Activated CD4-positive, alpha-beta memory T cell treated with anti-CD3 and anti-CD28 coated beads for 36 hours (primary cell): Measurements from ENCODE around the gene TSPAN15. TPM values are rescaled to one million over a fixed set of nuclear protein-coding genes. Genes with fewer than 3 reads are reported as not detected.

ENCODE experiments used
- CTCF ChIA-PET: fragments of 350-600 bp; sonication (Branson Sonifier 250); formaldehyde crosslinking; loops from one replicate; lab custom pipeline; 2021; ENCODE audit warnings: antibody characterized with exemption, inconsistent platforms; lab: Charles Lee
- POLR2A ChIA-PET: fragments of 350-600 bp; sonication (Branson Sonifier 250); formaldehyde crosslinking; loops from one replicate; lab custom pipeline; 2021; ENCODE audit warnings: antibody characterized with exemption; lab: Charles Lee
- DNase-seq: peaks from one replicate; pipeline ENCODE4 v3.0.0-alpha.2; 2020
- H3K27ac Mint-ChIP-seq: one replicate; pipeline ENCODE4 v1.8.0; 2021; ENCODE audit warnings: mixed read lengths
- H3K27me3 Mint-ChIP-seq: one replicate; pipeline ENCODE4 v1.8.0; 2021; ENCODE audit warnings: mixed read lengths
- H3K36me3 Mint-ChIP-seq: one replicate; pipeline ENCODE4 v1.8.0; 2021; ENCODE audit warnings: mixed read lengths
- H3K4me1 Mint-ChIP-seq: one replicate; pipeline ENCODE4 v1.8.0; 2021; ENCODE audit warnings: low read depth, mixed read lengths
- H3K4me3 Mint-ChIP-seq: one replicate; pipeline ENCODE4 v1.8.0; 2021; ENCODE audit warnings: mild to moderate bottlenecking, mixed read lengths
- H3K9me3 Mint-ChIP-seq: one replicate; pipeline ENCODE4 v1.8.0; 2021; ENCODE audit warnings: mixed read lengths
- intact Hi-C: fragments of 100-400 bp; cut with micrococcal nuclease; formaldehyde crosslinking; loops from one replicate; pipeline ENCODE4 v1.15.1; 2023
- total RNA-seq, 2 experiments: library from RNA; stranded (reverse); gene quantifications; one replicate each; pipeline ENCODE4 v1.2.3, GENCODE V29; 2021

The TSPAN15 gene
- 1 to 10 TPM; 2.5 to 3.1 TPM for total RNA-seq

- Mint-ChIP-seq H3K27ac (no peak within 1 kb of the TSS), H3K4me1 (peaks cover 14% of the 10 kb centered on the region), H3K36me3 (no peaks in the 10 kb centered on the region), H3K27me3 (no peaks in the 10 kb centered on the region), H3K4me3 (peak within 1 kb of the TSS; percentile 82), H3K9me3 (no peaks in the 10 kb centered on the region)
- DNase-seq: peak; percentile 88
- intact Hi-C loops: loop anchor here (5.0 kb wide), 1 partner anchor 56 kb away; no protein-coding TSS in a partner anchor
- ChIA-PET CTCF (interaction anchor here (0.9 to 3.4 kb wide), 6 partner anchors 13 to 57 kb away, joined by 3 to 19 read pairs (median 4); no protein-coding TSS in a partner anchor), POLR2A (interaction anchor here (1.0 kb wide), 1 partner anchor 10 kb away, joined by 3 read pairs; no protein-coding TSS in a partner anchor)
These were observed at the start of gene TSPAN15 for GRCh38 chr10:69451209-69451783. Gene TSPAN15, plus strand, starts transcription at chr10:69451465. Its CDS starts 130 bp downstream, at chr10:69451595.

GRCh38 chr10:69402386-69402785 is 48.9 kb upstream of the TSPAN15 start:
- ChIA-PET CTCF (no interaction called here), POLR2A (no interaction called here)
- Mint-ChIP-seq H3K27ac (no peak overlapping the region), H3K36me3 (peaks cover 28% of the 10 kb centered on the region), H3K9me3 (no peaks in the 10 kb centered on the region), H3K4me3 (no peak overlapping the region), H3K4me1 (peaks cover 2% of the 10 kb centered on the region), H3K27me3 (no peaks in the 10 kb centered on the region)
- no peak for DNase-seq
- intact Hi-C loops: no loop called here

GRCh38 chr10:69403066-69403465 is 48.2 kb upstream of the TSPAN15 start:
- no peak overlapping the region for H3K27ac Mint-ChIP-seq
- no peaks in the 10 kb centered on the region for H3K27me3 Mint-ChIP-seq
- peaks cover 6% of the 10 kb centered on the region for H3K4me1 Mint-ChIP-seq
- peaks cover 28% of the 10 kb centered on the region for H3K36me3 Mint-ChIP-seq
- no peak overlapping the region for H3K4me3 Mint-ChIP-seq
- ChIA-PET CTCF (interaction anchor here (1.1 kb wide), 2 partner anchors 10 to 165 kb away, joined by 5 read pairs; no protein-coding TSS in a partner anchor), POLR2A (no interaction called here)
- no peak for DNase-seq
- H3K9me3 Mint-ChIP-seq: no peaks in the 10 kb centered on the region
- intact Hi-C loops: no loop called here

- Mint-ChIP-seq H3K27me3 (no peaks in the 10 kb centered on the region), H3K4me1 (peaks cover 10% of the 10 kb centered on the region), H3K27ac (no peak overlapping the region), H3K9me3 (no peaks in the 10 kb centered on the region), H3K4me3 (no peak overlapping the region), H3K36me3 (peaks cover 28% of the 10 kb centered on the region)
- DNase-seq: no peak
- POLR2A ChIA-PET: no interaction called here
- intact Hi-C loops: no loop called here
- CTCF ChIA-PET: interaction anchor here (1.1 kb wide), 2 partner anchors 11 to 165 kb away, joined by 5 read pairs; no protein-coding TSS in a partner anchor
These were observed 47.7 kb upstream of the TSPAN15 start for GRCh38 chr10:69403519-69403918.

- intact Hi-C loops: loop anchor here (5.0 kb wide), 3 partner anchors 182 to 407 kb away; partner anchors contain the start of genes FAM241B and HKDC1
- Mint-ChIP-seq H3K36me3 (peaks cover 23% of the 10 kb centered on the region), H3K27me3 (no peaks in the 10 kb centered on the region), H3K4me3 (no peak overlapping the region), H3K27ac (peak overlapping the region; percentile 28), H3K4me1 (peaks cover 17% of the 10 kb centered on the region), H3K9me3 (no peaks in the 10 kb centered on the region)
- POLR2A ChIA-PET: no interaction called here
- DNase-seq: no peak
- CTCF ChIA-PET: interaction anchor here (4.1 kb wide), 1 partner anchor 104 kb away, joined by 50 read pairs; no protein-coding TSS in a partner anchor
These were observed 46.5 kb upstream of the TSPAN15 start for GRCh38 chr10:69404786-69405185.

GRCh38 chr10:69405221-69405620 is 46.0 kb upstream of the TSPAN15 start:
- intact Hi-C loops: loop anchor here (5.0 kb wide), 3 partner anchors 183 to 408 kb away; partner anchors contain the start of genes FAM241B and HKDC1
- POLR2A ChIA-PET: no interaction called here
- DNase-seq: no peak
- peaks cover 23% of the 10 kb centered on the region for H3K36me3 Mint-ChIP-seq
- H3K27me3 Mint-ChIP-seq: no peaks in the 10 kb centered on the region
- no peaks in the 10 kb centered on the region for H3K9me3 Mint-ChIP-seq
- peaks cover 17% of the 10 kb centered on the region for H3K4me1 Mint-ChIP-seq
- CTCF ChIA-PET: interaction anchor here (0.6 to 4.1 kb wide), 2 partner anchors 103 to 224 kb away, joined by 3 to 50 read pairs; no protein-coding TSS in a partner anchor
- H3K27ac Mint-ChIP-seq: peak overlapping the region; percentile 28
- H3K4me3 Mint-ChIP-seq: no peak overlapping the region

- no peak for DNase-seq
- Mint-ChIP-seq H3K4me1 (peaks cover 17% of the 10 kb centered on the region), H3K4me3 (no peak overlapping the region), H3K36me3 (peaks cover 15% of the 10 kb centered on the region), H3K9me3 (no peaks in the 10 kb centered on the region), H3K27me3 (no peaks in the 10 kb centered on the region), H3K27ac (peak overlapping the region; percentile 51)
- ChIA-PET POLR2A (interaction anchor here (1.3 kb wide), 1 partner anchor 101 kb away, joined by 6 read pairs; no protein-coding TSS in a partner anchor), CTCF (interaction anchor here (0.6 to 4.1 kb wide), 9 partner anchors 8 to 176 kb away, joined by 3 to 50 read pairs (median 5); no protein-coding TSS in a partner anchor)
- intact Hi-C loops: loop anchor here (5.0 kb wide), 3 partner anchors 184 to 409 kb away; partner anchors contain the start of genes FAM241B and HKDC1
These were observed 44.9 kb upstream of the TSPAN15 start for GRCh38 chr10:69406302-69406811.

GRCh38 chr10:69406816-69407580 is 44.3 kb upstream of the TSPAN15 start:
- Mint-ChIP-seq H3K9me3 (no peaks in the 10 kb centered on the region), H3K4me1 (peaks cover 17% of the 10 kb centered on the region), H3K27me3 (no peaks in the 10 kb centered on the region), H3K36me3 (peaks cover 11% of the 10 kb centered on the region), H3K27ac (peak overlapping the region; percentile 51), H3K4me3 (no peak overlapping the region)
- DNase-seq: no peak
- ChIA-PET CTCF (interaction anchor here (0.6 to 4.1 kb wide), 21 partner anchors 9 to 200 kb away, joined by 3 to 50 read pairs (median 4); partner anchors contain the start of gene TSPAN15), POLR2A (interaction anchor here (1.3 kb wide), 2 partner anchors 89 to 101 kb away, joined by 4 to 6 read pairs; no protein-coding TSS in a partner anchor)
- intact Hi-C loops: loop anchor here (5.0 kb wide), 3 partner anchors 185 to 410 kb away; partner anchors contain the start of genes FAM241B and HKDC1

- no peaks in the 10 kb centered on the region for H3K27me3 Mint-ChIP-seq
- peak; percentile 40 for DNase-seq
- H3K4me1 Mint-ChIP-seq: peaks cover 17% of the 10 kb centered on the region
- ChIA-PET POLR2A (interaction anchor here (0.9 to 1.3 kb wide), 4 partner anchors 12 to 100 kb away, joined by 3 to 6 read pairs (median 4); no protein-coding TSS in a partner anchor), CTCF (interaction anchor here (0.6 to 4.1 kb wide), 31 partner anchors 10 to 222 kb away, joined by 3 to 50 read pairs (median 4); partner anchors contain the start of gene TSPAN15)
- no peak overlapping the region for H3K4me3 Mint-ChIP-seq
- no peaks in the 10 kb centered on the region for H3K9me3 Mint-ChIP-seq
- intact Hi-C loops: loop anchor here (1.0 to 5.0 kb wide), 8 partner anchors 17 to 410 kb away; partner anchors contain the start of genes FAM241B and HKDC1
- H3K36me3 Mint-ChIP-seq: peaks cover 7% of the 10 kb centered on the region
- H3K27ac Mint-ChIP-seq: no peak overlapping the region
These were observed 43.5 kb upstream of the TSPAN15 start for GRCh38 chr10:69407621-69408301.

- H3K4me1 Mint-ChIP-seq: peaks cover 15% of the 10 kb centered on the region
- no peaks in the 10 kb centered on the region for H3K9me3 Mint-ChIP-seq
- peak overlapping the region; percentile 46 for H3K4me3 Mint-ChIP-seq
- CTCF ChIA-PET: interaction anchor here (0.6 to 4.1 kb wide), 27 partner anchors 10 to 762 kb away, joined by 3 to 50 read pairs (median 5); partner anchors contain the start of gene TSPAN15
- intact Hi-C loops: loop anchor here (1.0 to 5.0 kb wide), 8 partner anchors 16 to 411 kb away; partner anchors contain the start of genes FAM241B and HKDC1
- H3K36me3 Mint-ChIP-seq: peaks cover 2% of the 10 kb centered on the region
- POLR2A ChIA-PET: interaction anchor here (0.9 to 1.3 kb wide), 3 partner anchors 12 to 91 kb away, joined by 3 to 4 read pairs (median 3); no protein-coding TSS in a partner anchor
- H3K27ac Mint-ChIP-seq: peak overlapping the region; percentile 76
- peak; percentile 93 for DNase-seq
- H3K27me3 Mint-ChIP-seq: peaks cover 2% of the 10 kb centered on the region
These were observed 42.7 kb upstream of the TSPAN15 start for GRCh38 chr10:69408318-69409175.
